Right lobe of liver (tissue), 6 donors: ENCODE results near the gene NCAPD3. TPM values are rescaled to one million over a fixed set of nuclear protein-coding genes. Genes with fewer than 3 reads are reported as not detected.

Source experiments
- ATAC-seq, 4 donors: fragments of 200-7000 bp; cut with Tn5 transposase; one replicate each; pipeline ENCODE4 v1.9.1; 2020; ENCODE audit warnings: mild to moderate bottlenecking in 4 of 4, moderate library complexity in 4 of 4
- DNase-seq, 3 donors: peaks; one replicate each; pipeline ENCODE4 v3.0.0-alpha.2; 2020
- H3K27ac ChIP-seq, 3 donors: fragments of 200-600 bp; one replicate each; pipeline ENCODE4 v1.8.0; 2022
- H3K27me3 ChIP-seq, 2 donors: fragments of 200-600 bp; one replicate each; pipeline ENCODE4 v1.8.0; 2022
- H3K36me3 ChIP-seq, 4 donors: fragments of 200-600 bp; sonication (generic) in 1 of 4; one replicate each; pipeline versions ENCODE4 v1.5.1 to v1.8.0; 2017 to 2022; ENCODE audit warnings: control low read depth in 1 of 4
- H3K4me1 ChIP-seq, 4 donors: fragments of 200-600 bp; sonication (generic) in 1 of 4; one replicate each; pipeline versions ENCODE4 v1.5.1 to v1.8.0; 2017 to 2022; ENCODE audit warnings: control low read depth in 1 of 4
- H3K4me3 ChIP-seq, 3 donors: fragments of 200-600 bp; one replicate each; pipeline ENCODE4 v1.8.0; 2022
- H3K9me3 ChIP-seq, 4 donors: fragments of 200-600 bp; sonication (generic) in 1 of 4; one replicate each; pipeline versions ENCODE4 v1.5.1 to v1.8.0; 2017 to 2022; ENCODE audit warnings: control low read depth in 1 of 4
- CTCF ChIP-seq, 4 donors: fragments of 200-600 bp in 3 of 4; fragments of 450-650 bp in 1 of 4; IDR thresholded peaks; one replicate each; pipeline versions ENCODE4 v1.5.1 to v1.8.0; 2016 to 2022; ENCODE audit warnings: antibody characterized with exemption in 4 of 4, mild to moderate bottlenecking in 2 of 4
- POLR2A ChIP-seq: fragments of 450-650 bp; IDR thresholded peaks from one replicate; pipeline ENCODE4 v1.6.1; 2017; ENCODE audit warnings: antibody characterized with exemption, mild to moderate bottlenecking
- WGBS: methylation state at CpG from one replicate; pipeline ENCODE4 v1.1.6; 2018; ENCODE audit warnings: low coverage, low lambda C conversion rate; ENCODE audit not compliant: insufficient coverage; ENCODE audit errors: missing lambda C conversion rate; 5-methylcytosine and 5-hydroxymethylcytosine counted together
- intact Hi-C, 2 donors: fragments of 100-400 bp; cut with DNase I; formaldehyde crosslinking; loops; one replicate each; pipeline versions ENCODE4 v1.11.2 to v1.14.1; 2022
- total RNA-seq, 6 experiments: library from RNA; depleted of rRNA in 2 of 6; stranded (reverse); fragments of >200 nt in 2 of 6; fragmentation: NEBNext Ultra II Directional in 3 of 6; extraction: Animal tissue kit (Norgen Biotek cat#: 25700) in 3 of 6; gene quantifications; one replicate each; pipeline versions ENCODE4 v1.1.0 to v1.2.4, GENCODE V29; 2016 to 2023
- donor health status: DM: no; HTN: yes; CAD: no.
- donor health status: DM: no; HTN: no; CAD: no.
- donor health status: DM: no; HTN: no; CAD: no.
- donor health status: DM: no; HTN: yes; CAD: no.
- donor health status: DM: no; HTN: yes; CAD: no.

Gene NCAPD3
- total RNA-seq, 6 experiments from 2014 or later, result 11.9 to 21.8 (median 15.5) TPM

GRCh38 chr11:134110252-134110815, 113.4 kb downstream of the NCAPD3 start:
- intact Hi-C loops, result no loop called here
- DNase-seq (no peak), ATAC-seq (no peak)
- no peaks in the 10 kb centered on the region for H3K9me3 ChIP-seq
- TF ChIP-seq CTCF (IDR thresholded peaks at IDR 0.05) (no peak), POLR2A (no peak)
- H3K4me1 ChIP-seq, result no peaks in the 10 kb centered on the region
- no peaks in the 10 kb centered on the region for H3K27me3 ChIP-seq
- 82% methylated on average over 5 of the region's 5 CpGs for WGBS
- no peak overlapping the region for H3K27ac ChIP-seq
- H3K4me3 ChIP-seq, result no peak overlapping the region
- H3K36me3 ChIP-seq, result no peaks in the 10 kb centered on the region

Other genes starting within 250 kb of the NCAPD3 start
- gene JAM3, start 154.9 kb downstream of the NCAPD3 start, total RNA-seq, result 1 to 10 TPM in 5 of 6 experiments, under 1 TPM in 1; 0.86 to 2.5 (median 1.6) TPM
- 10 to 100 TPM; 22.6 to 33.7 (median 30.0) TPM for gene VPS26B, start 704 bp upstream of the NCAPD3 start, total RNA-seq
- gene THYN1, start 29.4 kb upstream of the NCAPD3 start, total RNA-seq, result 10 to 100 TPM; 11.7 to 39.2 (median 20.6) TPM
- 10 to 100 TPM; 19.1 to 28.3 (median 24.4) TPM for gene ACAD8, start 29.6 kb upstream of the NCAPD3 start, total RNA-seq
- not detected for gene GLB1L3, start 52.4 kb upstream of the NCAPD3 start, total RNA-seq
- gene GLB1L2, start 108.0 kb upstream of the NCAPD3 start, total RNA-seq, result under 1 TPM; 0.12 to 0.68 (median 0.55) TPM
- gene B3GAT1, start 188.3 kb upstream of the NCAPD3 start, total RNA-seq, result 1 to 10 TPM in 5 of 6 experiments, under 1 TPM in 1; 0.76 to 8.8 (median 5.1) TPM